ENCODE measurements around the gene PANK4.

- TF ChIP-seq CTCF (IDR thresholded peaks at IDR 0.05) (no peak), POLR2A (IDR thresholded peaks at IDR 0.05) (no peak)
Observed at GRCh38 chr1:2528016-2528415, 1.6 kb upstream of the PANK4 start.

All from thyroid gland (tissue), 4 donors.